Karpas-422 (cell line): ENCODE data around the gene TGFBRAP1. TPM values are rescaled to one million over a fixed set of nuclear protein-coding genes. Genes with fewer than 3 reads are reported as not detected.

Experiments used
- DNase-seq: peaks from one replicate; pipeline ENCODE4 v3.0.0-alpha.2; 2015
- H2AFZ ChIP-seq: fragments of 200-600 bp; sonication (generic); 2 replicates; pipeline ENCODE4 v1.6.1; 2014; ENCODE audit warnings: antibody characterized with exemption, low read length, mixed read lengths
- H3K27ac ChIP-seq: fragments of 200-600 bp; sonication (generic); 2 replicates; pipeline ENCODE4 v1.5.1; 2014; ENCODE audit warnings: mild to moderate bottlenecking, low read length, moderate library complexity
- H3K27me3 ChIP-seq: fragments of 200-600 bp; sonication (generic); 2 replicates; pipeline ENCODE4 v1.6.1; 2014; ENCODE audit warnings: low read length, mixed read lengths
- H3K36me3 ChIP-seq: fragments of 200-600 bp; sonication (generic); 2 replicates; pipeline ENCODE4 v1.6.1; 2014; ENCODE audit warnings: low read length, mixed read lengths; ENCODE audit not compliant: insufficient read depth
- H3K4me1 ChIP-seq: fragments of 200-600 bp; sonication (generic); 2 replicates; pipeline ENCODE4 v1.6.1; 2014; ENCODE audit warnings: mild to moderate bottlenecking, low read length, mixed read lengths
- H3K4me2 ChIP-seq: fragments of 200-600 bp; sonication (generic); 2 replicates; pipeline ENCODE4 v1.6.1; 2014; ENCODE audit warnings: low read length, low read depth, mild to moderate bottlenecking; ENCODE audit not compliant: poor library complexity, severe bottlenecking
- H3K4me3 ChIP-seq: fragments of 200-600 bp; sonication (generic); 2 replicates; pipeline ENCODE4 v1.5.1; 2014; ENCODE audit warnings: mild to moderate bottlenecking, antibody characterized with exemption, low read length, mixed read lengths
- H3K79me2 ChIP-seq: fragments of 200-600 bp; sonication (generic); 2 replicates; pipeline ENCODE4 v1.6.1; 2014; ENCODE audit warnings: mild to moderate bottlenecking, low read length, mixed read lengths
- H3K9ac ChIP-seq: fragments of 200-600 bp; sonication (generic); 2 replicates; pipeline ENCODE4 v1.6.0; 2014; ENCODE audit warnings: low read length
- H3K9me2 ChIP-seq: fragments of 200-600 bp; sonication (generic), shearing (Covaris generic); replicated peaks from 2 replicates; pipeline ENCODE4 v1.6.0; 2014; ENCODE audit warnings: mild to moderate bottlenecking, low read length, moderate library complexity; ENCODE audit not compliant: insufficient read depth
- H3K9me3 ChIP-seq: fragments of 300-700, 200-600 bp; sonication (generic); 2 replicates; pipeline ENCODE4 v1.6.1; 2014; ENCODE audit warnings: low read length, mixed read lengths
- H4K20me1 ChIP-seq: fragments of 200-600 bp; sonication (generic); 2 replicates; pipeline ENCODE4 v1.6.1; 2014; ENCODE audit warnings: mild to moderate bottlenecking, antibody characterized with exemption, low read length, low read depth; ENCODE audit not compliant: insufficient read depth
- total RNA-seq: library from RNA; depleted of rRNA; stranded (reverse); fragments of >200 nt; shearing (Covaris generic); gene quantifications from 2 replicates; pipeline ENCODE4 v1.2.3, GENCODE V29; 2014; ENCODE audit warnings: low replicate concordance

Gene TGFBRAP1
- total RNA-seq, 1 experiment from 2014 or later = 23.0 TPM

GRCh38 chr2:105373895-105374401 lies 44.4 kb upstream of the TGFBRAP1 start:
- no peak for DNase-seq
- Histone ChIP-seq H3K27ac (no peak overlapping the region), H3K4me2 (no peak overlapping the region), H3K9ac (no peak overlapping the region), H3K36me3 (no peaks in the 10 kb centered on the region), H3K27me3 (no peaks in the 10 kb centered on the region), H3K9me2 (no peaks in the 10 kb centered on the region), H3K9me3 (no peaks in the 10 kb centered on the region), H3K4me3 (no peak overlapping the region), H4K20me1 (no peaks in the 10 kb centered on the region), H2AFZ (no peak overlapping the region), H3K4me1 (peaks cover 11% of the 10 kb centered on the region), H3K79me2 (no peaks in the 10 kb centered on the region)

- Histone ChIP-seq H3K27ac (no peak overlapping the region), H3K4me1 (peaks cover 11% of the 10 kb centered on the region), H3K4me2 (no peak overlapping the region), H4K20me1 (no peaks in the 10 kb centered on the region), H3K79me2 (no peaks in the 10 kb centered on the region), H3K36me3 (no peaks in the 10 kb centered on the region), H3K4me3 (no peak overlapping the region), H3K9ac (no peak overlapping the region), H3K9me3 (no peaks in the 10 kb centered on the region), H2AFZ (no peak overlapping the region), H3K9me2 (no peaks in the 10 kb centered on the region), H3K27me3 (no peaks in the 10 kb centered on the region)
- no peak for DNase-seq
These were observed 43.8 kb upstream of the TGFBRAP1 start for GRCh38 chr2:105373344-105373781.

- H3K79me2 ChIP-seq = no peaks in the 10 kb centered on the region
- H3K27ac ChIP-seq = no peak overlapping the region
- H3K9me3 ChIP-seq = no peaks in the 10 kb centered on the region
- H3K27me3 ChIP-seq = no peaks in the 10 kb centered on the region
- H2AFZ ChIP-seq = no peak overlapping the region
- no peaks in the 10 kb centered on the region for H3K9me2 ChIP-seq
- H3K4me3 ChIP-seq = no peak overlapping the region
- no peaks in the 10 kb centered on the region for H4K20me1 ChIP-seq
- H3K4me2 ChIP-seq = no peak overlapping the region
- H3K9ac ChIP-seq = no peak overlapping the region
- no peaks in the 10 kb centered on the region for H3K36me3 ChIP-seq
- DNase-seq = no peak
- peaks cover 11% of the 10 kb centered on the region for H3K4me1 ChIP-seq
These were observed 42.3 kb upstream of the TGFBRAP1 start for GRCh38 chr2:105371810-105372209.

- H3K36me3 ChIP-seq = no peaks in the 10 kb centered on the region
- H3K9me3 ChIP-seq = no peaks in the 10 kb centered on the region
- H3K4me3 ChIP-seq = no peak overlapping the region
- no peak for DNase-seq
- H3K4me2 ChIP-seq = no peak overlapping the region
- H3K4me1 ChIP-seq = peaks cover 11% of the 10 kb centered on the region
- no peak overlapping the region for H3K27ac ChIP-seq
- H3K79me2 ChIP-seq = no peaks in the 10 kb centered on the region
- no peak overlapping the region for H3K9ac ChIP-seq
- no peak overlapping the region for H2AFZ ChIP-seq
- no peaks in the 10 kb centered on the region for H3K9me2 ChIP-seq
- no peaks in the 10 kb centered on the region for H4K20me1 ChIP-seq
- no peaks in the 10 kb centered on the region for H3K27me3 ChIP-seq
These were observed 41.6 kb upstream of the TGFBRAP1 start for GRCh38 chr2:105371156-105371555.

GRCh38 chr2:105369777-105370690 lies 40.5 kb upstream of the TGFBRAP1 start:
- Histone ChIP-seq H4K20me1 (no peaks in the 10 kb centered on the region), H3K9me2 (no peaks in the 10 kb centered on the region), H3K9ac (peak overlapping the region; percentile 46), H3K4me2 (peak overlapping the region; percentile 78), H3K27ac (no peak overlapping the region), H3K9me3 (no peaks in the 10 kb centered on the region), H3K27me3 (no peaks in the 10 kb centered on the region), H3K79me2 (no peaks in the 10 kb centered on the region), H3K4me1 (peaks cover 11% of the 10 kb centered on the region), H3K4me3 (peak overlapping the region; percentile 48; the same call in 1 of the 2 replicates), H2AFZ (peak overlapping the region; percentile 82), H3K36me3 (no peaks in the 10 kb centered on the region)
- DNase-seq = peak; percentile 96

GRCh38 chr2:105368759-105369408 lies 39.3 kb upstream of the TGFBRAP1 start:
- H3K36me3 ChIP-seq = no peaks in the 10 kb centered on the region
- no peak overlapping the region for H3K27ac ChIP-seq
- H3K9me3 ChIP-seq = no peaks in the 10 kb centered on the region
- H3K27me3 ChIP-seq = no peaks in the 10 kb centered on the region
- H3K4me3 ChIP-seq = no peak overlapping the region
- H3K4me1 ChIP-seq = peaks cover 11% of the 10 kb centered on the region
- no peaks in the 10 kb centered on the region for H4K20me1 ChIP-seq
- H3K9me2 ChIP-seq = no peaks in the 10 kb centered on the region
- DNase-seq = no peak
- H3K4me2 ChIP-seq = no peak overlapping the region
- H2AFZ ChIP-seq = no peak overlapping the region
- no peaks in the 10 kb centered on the region for H3K79me2 ChIP-seq
- no peak overlapping the region for H3K9ac ChIP-seq

GRCh38 chr2:105365206-105365605 lies 35.7 kb upstream of the TGFBRAP1 start:
- peaks cover 7% of the 10 kb centered on the region for H3K4me1 ChIP-seq
- no peak overlapping the region for H3K9ac ChIP-seq
- no peaks in the 10 kb centered on the region for H3K79me2 ChIP-seq
- no peak overlapping the region for H3K4me3 ChIP-seq
- H4K20me1 ChIP-seq = no peaks in the 10 kb centered on the region
- DNase-seq = no peak
- H3K27ac ChIP-seq = no peak overlapping the region
- no peak overlapping the region for H3K4me2 ChIP-seq
- H3K27me3 ChIP-seq = no peaks in the 10 kb centered on the region
- no peaks in the 10 kb centered on the region for H3K9me3 ChIP-seq
- no peak overlapping the region for H2AFZ ChIP-seq
- no peaks in the 10 kb centered on the region for H3K36me3 ChIP-seq
- H3K9me2 ChIP-seq = no peaks in the 10 kb centered on the region

GRCh38 chr2:105364436-105365139 lies 35.1 kb upstream of the TGFBRAP1 start:
- H3K9ac ChIP-seq = no peak overlapping the region
- no peak overlapping the region for H3K4me3 ChIP-seq
- no peak overlapping the region for H3K27ac ChIP-seq
- no peaks in the 10 kb centered on the region for H3K9me3 ChIP-seq
- DNase-seq = no peak
- H3K9me2 ChIP-seq = no peaks in the 10 kb centered on the region
- H3K4me2 ChIP-seq = no peak overlapping the region
- no peaks in the 10 kb centered on the region for H4K20me1 ChIP-seq
- H3K4me1 ChIP-seq = peaks cover 2% of the 10 kb centered on the region
- H3K27me3 ChIP-seq = no peaks in the 10 kb centered on the region
- H3K36me3 ChIP-seq = no peaks in the 10 kb centered on the region
- H2AFZ ChIP-seq = no peak overlapping the region
- H3K79me2 ChIP-seq = no peaks in the 10 kb centered on the region
